Hindlimb muscle (tissue), 1 donor: ENCODE results near the gene DBR1. TPM values are rescaled to one million over a fixed set of nuclear protein-coding genes. Genes with fewer than 3 reads are reported as not detected.
A peak's percentile ranks its signal among the peaks of the same experiment; 100 is the strongest.

Source experiments
- DNase-seq: peaks from one replicate; pipeline ENCODE4 v3.0.0-alpha.2; 2013
- polyA plus RNA-seq: library from polyadenylated mRNA; unstranded; fragments of 120-200 nt; gene quantifications from one replicate; pipeline ENCODE4 v1.2.1, GENCODE V29; 2013; ENCODE audit not compliant: insufficient read length

Gene DBR1
- 9.6 TPM for polyA plus RNA-seq

GRCh38 chr3:138174421-138175131, at the start of gene DBR1:
TSS of gene DBR1 (minus strand) at chr3:138174921. CDS start at chr3:138174795, 126 bp downstream.
- peak; percentile 87 for DNase-seq

DNA sequence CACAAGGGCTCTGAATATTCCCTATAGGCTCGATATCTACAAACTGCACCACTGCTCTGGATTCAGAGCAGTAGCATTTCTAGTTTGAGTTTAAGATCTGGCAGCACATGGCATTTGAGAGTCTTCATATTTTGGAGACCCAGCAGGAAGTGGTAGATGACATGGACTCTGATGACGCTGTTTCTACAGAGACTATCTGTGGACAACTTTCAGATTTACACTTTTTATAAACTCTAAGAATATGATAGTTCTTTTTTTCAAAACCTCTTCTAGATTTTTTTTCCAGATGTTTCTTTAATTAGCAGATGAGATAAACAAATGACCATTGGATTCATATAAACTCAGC, 48.2 kb upstream of the DBR1 start:
- DNase-seq, result peak; percentile 0

DNA sequence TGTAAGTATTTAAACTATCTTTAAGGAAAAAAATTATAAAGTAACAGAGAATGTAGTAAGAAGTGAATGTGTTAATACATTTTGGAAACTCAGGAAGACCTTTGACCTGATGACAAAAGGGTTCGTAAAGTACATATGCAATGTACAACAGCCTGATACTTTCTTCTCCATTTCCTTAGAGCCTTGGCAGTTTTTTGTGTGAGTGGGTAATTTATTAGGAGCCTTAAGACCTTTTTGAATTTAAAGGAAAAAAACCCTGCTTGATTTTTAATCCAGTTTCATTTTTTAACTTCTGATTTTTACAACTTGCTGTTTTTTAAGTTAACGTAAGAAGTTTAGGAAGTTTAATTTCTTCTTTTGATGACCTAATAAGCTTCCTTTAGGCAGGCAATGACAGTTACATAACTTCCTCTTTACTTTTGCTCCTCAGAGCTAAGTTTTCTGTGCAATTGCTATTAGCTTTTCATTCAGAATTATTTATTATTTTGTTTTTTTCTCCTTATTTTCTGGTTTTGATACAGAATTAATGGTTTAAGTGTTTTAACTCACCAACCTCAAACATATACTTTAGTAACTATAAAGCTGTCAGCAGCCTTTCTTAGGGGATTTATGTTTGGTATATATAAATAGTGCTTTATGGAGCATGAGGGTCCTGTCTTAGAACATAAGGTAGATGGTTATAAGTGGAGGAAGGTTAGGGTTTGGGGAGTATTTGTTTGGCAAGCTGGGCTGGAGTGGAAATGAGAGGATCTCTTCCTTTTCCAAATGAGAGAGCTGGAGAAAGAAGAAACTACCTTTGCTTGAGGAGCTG, 47.6 kb upstream of the DBR1 start:
- DNase-seq, result no peak

DNA sequence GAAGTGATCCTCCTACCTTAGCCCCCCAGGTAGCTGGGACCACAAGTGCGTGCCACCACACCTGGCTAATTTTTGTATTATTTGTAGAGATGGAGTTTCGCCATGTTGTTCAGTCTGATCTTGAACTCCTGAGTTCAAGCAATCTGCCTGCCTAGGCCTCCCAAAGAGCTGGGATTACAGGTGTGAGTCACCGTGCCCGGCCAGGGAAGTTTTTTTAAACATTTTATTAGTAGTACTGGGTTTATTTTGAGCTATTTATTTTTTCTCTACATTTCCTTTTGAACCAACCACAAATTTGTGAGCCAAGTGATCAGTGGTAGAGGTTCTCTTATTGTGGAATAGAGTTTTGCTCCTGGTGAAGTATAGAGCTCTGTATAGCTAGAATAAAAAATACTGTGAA, 46.1 kb upstream of the DBR1 start:
- no peak for DNase-seq

- DNase-seq, result no peak
Observed at GRCh38 chr3:138220242-138220641, 45.5 kb upstream of the DBR1 start.

- DNase-seq, result no peak
Observed at GRCh38 chr3:138219255-138219654, 44.5 kb upstream of the DBR1 start.

GRCh38 chr3:138213398-138214085, 38.8 kb upstream of the DBR1 start:
- DNase-seq, result no peak

- no peak for DNase-seq
Observed at GRCh38 chr3:138210528-138210927, 35.8 kb upstream of the DBR1 start.

DNA sequence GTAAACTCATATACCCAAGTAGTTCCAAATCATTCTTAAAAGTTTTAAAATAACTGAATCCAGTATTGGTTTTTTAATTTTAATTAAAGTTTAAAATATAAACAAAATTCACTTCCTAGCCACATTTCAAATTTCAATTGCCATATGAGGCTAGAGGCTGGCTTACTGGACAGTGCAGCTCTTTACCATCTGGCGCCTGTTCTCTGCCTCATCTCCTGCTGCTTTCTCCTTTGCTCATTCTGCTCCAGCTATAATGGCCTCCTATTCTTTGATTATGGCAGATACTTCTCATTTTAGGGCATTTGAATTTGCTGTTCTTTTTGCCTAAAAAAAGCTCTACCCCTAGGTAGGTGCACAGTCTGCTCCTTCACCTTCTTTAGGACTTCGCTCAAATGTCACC, 31.5 kb upstream of the DBR1 start:
- DNase-seq, result no peak

DNA sequence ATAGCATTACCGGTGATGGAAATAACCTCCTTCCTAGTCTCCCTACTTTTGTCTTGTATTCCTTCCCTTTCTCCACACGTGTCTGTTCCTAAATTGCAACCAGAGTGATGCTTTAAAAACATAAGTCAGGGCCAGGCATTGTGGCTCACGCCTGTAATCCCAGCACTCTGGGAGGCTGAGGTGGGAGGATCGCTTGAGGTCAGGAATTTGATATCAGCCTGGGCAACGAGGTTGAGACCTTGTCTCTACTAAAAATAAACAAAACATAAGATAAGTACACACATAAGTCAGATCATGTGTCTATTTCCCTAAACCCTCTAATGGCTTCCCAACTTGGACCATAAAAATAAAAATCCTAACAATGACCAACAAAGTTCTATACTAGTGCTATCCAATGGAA, 30.8 kb upstream of the DBR1 start:
- no peak for DNase-seq

GRCh38 chr3:138203938-138204337, 29.2 kb upstream of the DBR1 start:
- no peak for DNase-seq

DNA sequence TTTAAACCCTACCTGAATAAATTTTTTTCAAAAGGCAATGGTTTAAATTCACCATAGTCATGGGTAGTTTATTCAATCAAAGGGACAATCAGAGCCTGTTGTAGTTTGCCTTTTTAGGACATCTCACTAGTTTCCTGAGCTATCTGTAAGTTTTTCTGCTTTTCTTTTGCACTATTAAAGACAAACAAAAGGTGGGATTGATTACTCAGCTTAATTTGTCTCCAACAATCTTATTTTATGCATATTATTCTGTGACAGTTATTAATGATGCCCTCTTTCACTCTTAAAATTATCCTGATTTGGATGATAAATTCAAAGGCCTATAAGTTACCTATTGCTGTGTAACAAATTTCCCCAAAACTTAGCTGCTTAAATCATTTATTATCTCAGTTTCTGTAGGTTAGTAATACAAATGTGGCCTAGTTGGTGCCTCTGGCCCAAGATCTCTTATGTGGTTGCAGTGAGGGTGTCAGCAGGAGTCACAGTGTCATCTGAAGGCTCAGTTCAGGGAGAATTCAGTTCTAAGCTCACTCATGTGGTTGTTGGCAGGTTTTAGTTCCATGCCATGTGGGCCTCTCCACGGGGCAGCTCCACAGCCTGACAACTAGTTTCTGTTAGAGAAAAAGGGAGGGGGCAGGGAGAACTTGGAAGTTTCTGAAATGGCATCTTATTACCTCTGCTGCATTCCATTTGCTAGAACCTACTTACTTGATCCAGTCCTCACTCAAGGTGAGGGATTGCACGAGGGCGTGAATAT, 28.4 kb upstream of the DBR1 start:
- no peak for DNase-seq

- no peak for DNase-seq
Observed at GRCh38 chr3:138200424-138200823, 25.7 kb upstream of the DBR1 start.

DNA sequence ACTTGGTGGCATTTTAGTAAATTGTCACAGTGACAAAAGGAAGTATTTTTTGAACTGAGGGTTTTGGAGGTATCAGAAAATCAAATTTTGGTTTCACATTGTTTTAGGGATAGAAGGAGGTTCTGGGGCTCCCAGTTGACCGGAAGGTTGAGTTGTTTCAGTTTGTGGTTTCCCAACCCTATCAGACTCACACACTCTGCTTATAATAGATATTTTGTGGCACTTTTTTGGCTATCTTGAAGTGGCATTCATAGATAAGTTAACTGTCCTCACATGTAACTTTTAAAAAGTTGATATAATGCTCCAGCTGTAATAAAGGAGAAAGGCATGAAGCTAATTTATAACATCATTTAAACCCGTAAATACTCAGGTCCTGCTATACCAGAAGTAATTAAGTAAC, 25.1 kb upstream of the DBR1 start:
- no peak for DNase-seq

GRCh38 chr3:138197524-138197923, 22.8 kb upstream of the DBR1 start:
- no peak for DNase-seq

DNA sequence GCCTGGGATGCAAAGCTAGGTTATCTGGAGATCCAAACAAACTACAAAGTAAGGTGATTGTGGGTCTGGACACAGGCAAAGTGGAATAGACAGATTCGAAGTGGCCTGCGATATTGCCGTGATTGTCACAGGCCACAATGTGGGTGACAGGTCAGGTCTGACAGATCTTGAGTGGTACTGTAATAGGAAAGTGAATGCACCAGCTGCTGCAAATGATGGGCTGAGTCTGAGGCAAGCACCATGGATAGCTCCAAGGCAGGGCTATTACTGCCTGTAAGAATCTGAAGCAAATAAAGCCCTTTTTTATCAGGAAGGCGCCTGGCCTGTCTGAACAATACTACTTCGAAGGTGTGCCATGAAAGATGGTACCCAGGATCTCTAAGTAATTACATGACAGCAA, 22.3 kb upstream of the DBR1 start:
- DNase-seq, result no peak

- no peak for DNase-seq
Observed at GRCh38 chr3:138196023-138196422, 21.3 kb upstream of the DBR1 start.

- no peak for DNase-seq
Observed at GRCh38 chr3:138195481-138195880, 20.8 kb upstream of the DBR1 start.

GRCh38 chr3:138188013-138188730, 13.5 kb upstream of the DBR1 start:
- no peak for DNase-seq

- DNase-seq, result no peak
Observed at GRCh38 chr3:138187296-138188012, 12.7 kb upstream of the DBR1 start, which contains the start of gene ARMC8. TSS of gene ARMC8 (plus strand) at chr3:138187301. CDS start at chr3:138187555, 254 bp downstream.

DNA sequence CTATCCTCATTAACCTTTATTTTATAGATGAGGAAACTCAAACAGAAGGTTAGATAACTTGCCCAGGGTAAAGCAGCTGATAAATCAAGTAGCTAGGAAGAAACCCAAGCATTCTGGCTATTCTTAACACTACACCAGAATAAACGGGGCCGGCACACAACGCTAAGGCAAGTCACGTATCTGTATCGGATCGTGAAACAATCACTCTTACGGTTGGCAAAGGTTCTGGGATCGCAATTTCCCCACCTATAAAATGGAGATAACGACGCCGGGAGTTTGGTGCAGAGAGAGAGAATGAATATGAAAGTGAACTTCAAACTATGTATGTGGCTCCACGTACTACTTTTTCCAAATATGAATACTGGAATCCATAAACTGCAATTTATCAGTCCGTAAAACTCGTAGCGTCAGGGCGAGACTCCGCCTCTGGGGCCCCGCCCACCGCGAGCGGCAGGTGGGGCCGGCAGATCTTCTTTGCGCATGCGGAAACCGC, 12.1 kb upstream of the DBR1 start:
- DNase-seq, result peak; percentile 94
